GM13976 (cell line): ENCODE results near the gene PPIF.

ENCODE experiments used
- DNase-seq: peaks from one replicate; pipeline ENCODE4 v3.0.0; 2012; ENCODE audit warnings: low spot score
- CTCF ChIP-seq: IDR thresholded peaks from 2 replicates; pipeline ENCODE4 v1.5.1; 2012; ENCODE audit warnings: borderline replicate concordance, mild to moderate bottlenecking; ENCODE audit not compliant: insufficient read depth; ENCODE audit errors: extremely low read depth, missing control alignments, control extremely low read depth
- in situ Hi-C: fragments of 300-500 bp; cut with MboI; formaldehyde crosslinking; loops from one replicate; pipeline ENCODE4 v1.12.0; 2022; ENCODE audit warnings: low sequenced_read_pairs, mixed read lengths, inconsistent platforms; ENCODE audit not compliant: unreplicated experiment

The PPIF gene

GRCh38 chr10:79374312-79375191, 27.3 kb downstream of the PPIF start:
- DNase-seq, result peak; percentile 86
- TF ChIP-seq CTCF, result peak; percentile 95
- in situ Hi-C loops, result no loop called here

- in situ Hi-C loops, result no loop called here
- TF ChIP-seq CTCF, result no peak
- no peak for DNase-seq
Measured at GRCh38 chr10:79375321-79376077, 28.2 kb downstream of the PPIF start.

GRCh38 chr10:79376078-79376628, 28.9 kb downstream of the PPIF start:
- TF ChIP-seq CTCF, result no peak
- DNase-seq, result no peak
- in situ Hi-C loops, result no loop called here

- in situ Hi-C loops, result no loop called here
- DNase-seq, result no peak
- TF ChIP-seq CTCF, result no peak
Measured at GRCh38 chr10:79376751-79377556, 29.7 kb downstream of the PPIF start.

- TF ChIP-seq CTCF, result no peak
- in situ Hi-C loops, result no loop called here
- no peak for DNase-seq
Measured at GRCh38 chr10:79377557-79378382, 30.5 kb downstream of the PPIF start.
